ENCODE measurements around the gene SYNRG. TPM values are rescaled to one million over a fixed set of nuclear protein-coding genes. Genes with fewer than 3 reads are reported as not detected.

SYNRG gene
- total and polyA plus RNA-seq, 2 of the 13 experiments (the other 11 are each of a cell fraction or from before 2014, with no cell fraction given): 7.3 to 8.7 TPM

DNA sequence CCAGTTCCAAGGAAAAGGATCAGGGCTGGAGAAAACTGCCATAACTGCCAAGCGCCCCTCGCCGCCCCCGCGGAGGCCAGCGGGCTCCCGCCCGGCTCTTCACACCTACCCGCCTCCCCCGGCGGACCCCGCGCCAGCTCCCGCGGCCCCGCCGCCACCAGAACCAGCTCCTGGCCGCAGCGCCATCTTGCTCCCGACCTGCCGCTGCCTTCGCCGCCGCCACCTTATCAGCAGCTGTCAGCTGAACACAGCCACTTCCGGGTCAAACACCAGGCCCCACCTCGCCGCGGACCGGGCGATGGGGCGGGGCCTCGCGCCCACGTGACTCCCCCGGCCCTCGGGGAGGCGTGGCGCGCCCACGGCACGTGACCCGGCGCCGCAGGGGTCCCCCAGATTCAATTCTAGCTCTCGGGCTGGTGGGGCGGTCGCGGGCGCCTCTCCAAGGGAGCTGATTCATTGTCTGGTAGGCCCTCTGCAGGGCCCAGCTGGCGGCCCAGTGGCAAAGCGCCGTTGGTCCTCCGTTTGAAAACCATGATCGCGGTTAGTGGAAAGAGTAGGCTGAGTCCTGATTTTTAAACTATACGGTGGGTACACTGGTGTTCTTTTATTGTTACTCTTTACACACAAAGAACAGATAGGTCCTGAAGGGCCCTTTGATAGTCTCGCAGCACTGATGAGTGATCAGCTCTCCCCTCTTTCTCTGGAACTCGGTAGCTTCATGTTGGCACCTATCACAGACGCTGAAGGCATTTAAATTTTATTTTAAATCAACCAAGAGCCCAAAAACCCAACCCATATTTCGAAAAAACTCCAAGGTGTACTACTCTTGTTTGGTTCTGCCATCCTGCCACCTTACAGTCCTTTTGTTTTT lies at the start of gene SYNRG (continued):
- TF ChIP-seq, protein P1, sequence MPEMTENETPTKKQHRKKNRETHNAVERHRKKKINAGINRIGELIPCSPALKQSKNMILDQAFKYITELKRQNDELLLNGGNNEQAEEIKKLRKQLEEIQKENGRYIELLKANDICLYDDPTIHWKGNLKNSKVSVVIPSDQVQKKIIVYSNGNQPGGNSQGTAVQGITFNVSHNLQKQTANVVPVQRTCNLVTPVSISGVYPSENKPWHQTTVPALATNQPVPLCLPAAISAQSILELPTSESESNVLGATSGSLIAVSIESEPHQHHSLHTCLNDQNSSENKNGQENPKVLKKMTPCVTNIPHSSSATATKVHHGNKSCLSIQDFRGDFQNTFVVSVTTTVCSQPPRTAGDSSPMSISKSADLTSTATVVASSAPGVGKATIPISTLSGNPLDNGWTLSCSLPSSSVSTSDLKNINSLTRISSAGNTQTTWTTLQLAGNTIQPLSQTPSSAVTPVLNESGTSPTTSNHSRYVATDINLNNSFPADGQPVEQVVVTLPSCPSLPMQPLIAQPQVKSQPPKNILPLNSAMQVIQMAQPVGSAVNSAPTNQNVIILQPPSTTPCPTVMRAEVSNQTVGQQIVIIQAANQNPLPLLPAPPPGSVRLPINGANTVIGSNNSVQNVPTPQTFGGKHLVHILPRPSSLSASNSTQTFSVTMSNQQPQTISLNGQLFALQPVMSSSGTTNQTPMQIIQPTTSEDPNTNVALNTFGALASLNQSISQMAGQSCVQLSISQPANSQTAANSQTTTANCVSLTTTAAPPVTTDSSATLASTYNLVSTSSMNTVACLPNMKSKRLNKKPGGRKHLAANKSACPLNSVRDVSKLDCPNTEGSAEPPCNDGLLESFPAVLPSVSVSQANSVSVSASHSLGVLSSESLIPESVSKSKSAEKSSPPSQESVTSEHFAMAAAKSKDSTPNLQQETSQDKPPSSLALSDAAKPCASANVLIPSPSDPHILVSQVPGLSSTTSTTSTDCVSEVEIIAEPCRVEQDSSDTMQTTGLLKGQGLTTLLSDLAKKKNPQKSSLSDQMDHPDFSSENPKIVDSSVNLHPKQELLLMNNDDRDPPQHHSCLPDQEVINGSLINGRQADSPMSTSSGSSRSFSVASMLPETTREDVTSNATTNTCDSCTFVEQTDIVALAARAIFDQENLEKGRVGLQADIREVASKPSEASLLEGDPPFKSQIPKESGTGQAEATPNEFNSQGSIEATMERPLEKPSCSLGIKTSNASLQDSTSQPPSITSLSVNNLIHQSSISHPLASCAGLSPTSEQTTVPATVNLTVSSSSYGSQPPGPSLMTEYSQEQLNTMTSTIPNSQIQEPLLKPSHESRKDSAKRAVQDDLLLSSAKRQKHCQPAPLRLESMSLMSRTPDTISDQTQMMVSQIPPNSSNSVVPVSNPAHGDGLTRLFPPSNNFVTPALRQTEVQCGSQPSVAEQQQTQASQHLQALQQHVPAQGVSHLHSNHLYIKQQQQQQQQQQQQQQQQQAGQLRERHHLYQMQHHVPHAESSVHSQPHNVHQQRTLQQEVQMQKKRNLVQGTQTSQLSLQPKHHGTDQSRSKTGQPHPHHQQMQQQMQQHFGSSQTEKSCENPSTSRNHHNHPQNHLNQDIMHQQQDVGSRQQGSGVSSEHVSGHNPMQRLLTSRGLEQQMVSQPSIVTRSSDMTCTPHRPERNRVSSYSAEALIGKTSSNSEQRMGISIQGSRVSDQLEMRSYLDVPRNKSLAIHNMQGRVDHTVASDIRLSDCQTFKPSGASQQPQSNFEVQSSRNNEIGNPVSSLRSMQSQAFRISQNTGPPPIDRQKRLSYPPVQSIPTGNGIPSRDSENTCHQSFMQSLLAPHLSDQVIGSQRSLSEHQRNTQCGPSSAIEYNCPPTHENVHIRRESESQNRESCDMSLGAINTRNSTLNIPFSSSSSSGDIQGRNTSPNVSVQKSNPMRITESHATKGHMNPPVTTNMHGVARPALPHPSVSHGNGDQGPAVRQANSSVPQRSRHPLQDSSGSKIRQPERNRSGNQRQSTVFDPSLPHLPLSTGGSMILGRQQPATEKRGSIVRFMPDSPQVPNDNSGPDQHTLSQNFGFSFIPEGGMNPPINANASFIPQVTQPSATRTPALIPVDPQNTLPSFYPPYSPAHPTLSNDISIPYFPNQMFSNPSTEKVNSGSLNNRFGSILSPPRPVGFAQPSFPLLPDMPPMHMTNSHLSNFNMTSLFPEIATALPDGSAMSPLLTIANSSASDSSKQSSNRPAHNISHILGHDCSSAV (CRISPR knock-in tag; IDR thresholded peaks at IDR 0.05; ENCODE audit: borderline replicate concordance): no peak
- TF ChIP-seq, protein P2, sequence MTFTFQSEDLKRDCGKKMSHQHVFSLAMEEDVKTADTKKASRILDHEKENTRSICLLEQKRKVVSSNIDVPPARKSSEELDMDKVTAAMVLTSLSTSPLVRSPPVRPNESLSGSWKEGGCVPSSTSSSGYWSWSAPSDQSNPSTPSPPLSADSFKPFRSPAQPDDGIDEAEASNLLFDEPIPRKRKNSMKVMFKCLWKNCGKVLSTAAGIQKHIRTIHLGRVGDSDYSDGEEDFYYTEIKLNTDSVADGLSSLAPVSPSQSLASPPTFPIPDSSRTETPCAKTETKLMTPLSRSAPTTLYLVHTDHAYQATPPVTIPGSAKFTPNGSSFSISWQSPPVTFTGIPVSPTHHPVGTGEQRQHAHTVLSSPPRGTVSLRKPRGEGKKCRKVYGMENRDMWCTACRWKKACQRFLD (CRISPR knock-in tag; IDR thresholded peaks at IDR 0.05; ENCODE audit: borderline replicate concordance): peak; percentile 80; the same call in 1 of the 2 replicates
- peak; percentile 94 for TF ChIP-seq ZNF766 (CRISPR knock-in tag; IDR thresholded peaks at IDR 0.05; ENCODE audit: borderline replicate concordance)
- TF ChIP-seq FOXA3 (CRISPR knock-in tag; IDR thresholded peaks at IDR 0.05): peak; percentile 47
- peak; percentile 18 for TF ChIP-seq ZEB1 (IDR thresholded peaks at IDR 0.05; ENCODE audit: insufficient replicate concordance, low read depth)
- TF ChIP-seq EED (CRISPR knock-in tag; IDR thresholded peaks at IDR 0.05): no peak
- TF ChIP-seq ZNF431 (CRISPR knock-in tag; IDR thresholded peaks at IDR 0.05; ENCODE audit: borderline replicate concordance, low read depth): peak; percentile 90
- peak; percentile 71; the same call in 1 of the 2 replicates for TF ChIP-seq ZNF232 (CRISPR knock-in tag; IDR thresholded peaks at IDR 0.05; ENCODE audit: borderline replicate concordance)
- TF ChIP-seq SALL1 (CRISPR knock-in tag; IDR thresholded peaks at IDR 0.05): peak; percentile 83
- TF ChIP-seq EZH2 (conservative IDR thresholded peaks at IDR 0.05; ENCODE audit: low read depth, low read length): no peak
- peak; percentile 35; the same call in 1 of the 2 replicates for TF ChIP-seq ZBTB38 (CRISPR knock-in tag; IDR thresholded peaks at IDR 0.05)
- peak; percentile 87; the same call in 1 of the 2 replicates for TF ChIP-seq POLR2AphosphoS2 (IDR thresholded peaks at IDR 0.05; ENCODE audit: low read depth, low read length)
- TF ChIP-seq ZNF296 (CRISPR knock-in tag; conservative IDR thresholded peaks at IDR 0.05): no peak
- no peak for TF ChIP-seq ZNF780A (CRISPR knock-in tag; IDR thresholded peaks at IDR 0.05)
- no peak for TF ChIP-seq GZF1 (CRISPR knock-in tag; IDR thresholded peaks at IDR 0.05)
- TF ChIP-seq, protein P3, sequence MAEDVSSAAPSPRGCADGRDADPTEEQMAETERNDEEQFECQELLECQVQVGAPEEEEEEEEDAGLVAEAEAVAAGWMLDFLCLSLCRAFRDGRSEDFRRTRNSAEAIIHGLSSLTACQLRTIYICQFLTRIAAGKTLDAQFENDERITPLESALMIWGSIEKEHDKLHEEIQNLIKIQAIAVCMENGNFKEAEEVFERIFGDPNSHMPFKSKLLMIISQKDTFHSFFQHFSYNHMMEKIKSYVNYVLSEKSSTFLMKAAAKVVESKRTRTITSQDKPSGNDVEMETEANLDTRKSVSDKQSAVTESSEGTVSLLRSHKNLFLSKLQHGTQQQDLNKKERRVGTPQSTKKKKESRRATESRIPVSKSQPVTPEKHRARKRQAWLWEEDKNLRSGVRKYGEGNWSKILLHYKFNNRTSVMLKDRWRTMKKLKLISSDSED (CRISPR knock-in tag; IDR thresholded peaks at IDR 0.05): no peak
- TF ChIP-seq TEAD2 (CRISPR knock-in tag; IDR thresholded peaks at IDR 0.05): no peak
- no peak; the same call in 1 of the 2 replicates for TF ChIP-seq ZMAT3 (CRISPR knock-in tag; conservative IDR thresholded peaks at IDR 0.05)

Data from HepG2 (cell line).